Kidney epithelial cell (primary cell): ENCODE measurements around the gene TWNK. TPM values are rescaled to one million over a fixed set of nuclear protein-coding genes. Genes with fewer than 3 reads are reported as not detected.
A peak's percentile ranks its signal among the peaks of the same experiment; 100 is the strongest.

Source experiments
- DNase-seq: peaks from one replicate; pipeline ENCODE4 v3.0.0-alpha.2; 2010; ENCODE audit warnings: low read depth
- H3K27me3 ChIP-seq: 2 replicates; pipeline ENCODE4 v1.6.0; 2011; ENCODE audit warnings: low read length; ENCODE audit not compliant: control insufficient read depth, insufficient read depth
- H3K36me3 ChIP-seq: 2 replicates; pipeline ENCODE4 v1.5.1; 2011; ENCODE audit warnings: low read length; ENCODE audit not compliant: control insufficient read depth, insufficient read depth
- H3K4me3 ChIP-seq: 2 replicates; pipeline ENCODE4 v1.5.1; 2011; ENCODE audit warnings: low read depth, mild to moderate bottlenecking, control low read depth, low read length
- total RNA-seq: library from RNA; depleted of rRNA; stranded (reverse); fragments of >200 nt; gene quantifications from 2 replicates; pipeline ENCODE4 v1.2.3, GENCODE V29; 2015
- TF ChIP-seq, protein P1 (sequence below): IDR thresholded peaks from 2 replicates; pipeline ENCODE4 v1.5.1; 2011; ENCODE audit warnings: mild to moderate bottlenecking, moderate library complexity, low read length, control low read depth, inconsistent platforms; ENCODE audit not compliant: insufficient read depth, poor library complexity, severe bottlenecking

TWNK gene
- total RNA-seq, 1 donor from 2014 or later, result 14.1 TPM

DNA sequence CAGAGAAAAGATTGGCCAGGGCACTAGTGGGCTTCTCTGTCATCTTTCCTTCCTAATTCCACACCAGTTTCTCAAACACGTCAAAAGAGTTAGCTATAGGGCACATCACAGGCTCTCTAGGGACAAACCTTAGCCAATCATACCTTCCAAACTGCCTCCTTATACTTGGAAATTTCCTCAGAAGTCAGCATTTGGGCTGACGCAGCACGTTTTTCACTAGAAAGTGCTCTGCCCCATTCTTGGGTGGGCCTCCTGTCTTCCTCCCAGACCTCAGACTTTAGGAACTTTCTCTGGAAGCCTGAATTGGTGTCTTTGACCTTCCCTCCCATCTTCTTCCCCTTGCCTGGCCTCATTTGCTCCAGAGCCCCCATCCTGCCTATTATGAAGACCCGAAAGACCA, 54.8 kb downstream of the TWNK start:
- peaks cover under 1% of the 10 kb centered on the region for H3K36me3 ChIP-seq
- no peak overlapping the region for H3K4me3 ChIP-seq
- no peak for DNase-seq
- peaks cover 6% of the 10 kb centered on the region for H3K27me3 ChIP-seq
- TF ChIP-seq, protein P1, sequence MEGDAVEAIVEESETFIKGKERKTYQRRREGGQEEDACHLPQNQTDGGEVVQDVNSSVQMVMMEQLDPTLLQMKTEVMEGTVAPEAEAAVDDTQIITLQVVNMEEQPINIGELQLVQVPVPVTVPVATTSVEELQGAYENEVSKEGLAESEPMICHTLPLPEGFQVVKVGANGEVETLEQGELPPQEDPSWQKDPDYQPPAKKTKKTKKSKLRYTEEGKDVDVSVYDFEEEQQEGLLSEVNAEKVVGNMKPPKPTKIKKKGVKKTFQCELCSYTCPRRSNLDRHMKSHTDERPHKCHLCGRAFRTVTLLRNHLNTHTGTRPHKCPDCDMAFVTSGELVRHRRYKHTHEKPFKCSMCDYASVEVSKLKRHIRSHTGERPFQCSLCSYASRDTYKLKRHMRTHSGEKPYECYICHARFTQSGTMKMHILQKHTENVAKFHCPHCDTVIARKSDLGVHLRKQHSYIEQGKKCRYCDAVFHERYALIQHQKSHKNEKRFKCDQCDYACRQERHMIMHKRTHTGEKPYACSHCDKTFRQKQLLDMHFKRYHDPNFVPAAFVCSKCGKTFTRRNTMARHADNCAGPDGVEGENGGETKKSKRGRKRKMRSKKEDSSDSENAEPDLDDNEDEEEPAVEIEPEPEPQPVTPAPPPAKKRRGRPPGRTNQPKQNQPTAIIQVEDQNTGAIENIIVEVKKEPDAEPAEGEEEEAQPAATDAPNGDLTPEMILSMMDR, result no peak

DNA sequence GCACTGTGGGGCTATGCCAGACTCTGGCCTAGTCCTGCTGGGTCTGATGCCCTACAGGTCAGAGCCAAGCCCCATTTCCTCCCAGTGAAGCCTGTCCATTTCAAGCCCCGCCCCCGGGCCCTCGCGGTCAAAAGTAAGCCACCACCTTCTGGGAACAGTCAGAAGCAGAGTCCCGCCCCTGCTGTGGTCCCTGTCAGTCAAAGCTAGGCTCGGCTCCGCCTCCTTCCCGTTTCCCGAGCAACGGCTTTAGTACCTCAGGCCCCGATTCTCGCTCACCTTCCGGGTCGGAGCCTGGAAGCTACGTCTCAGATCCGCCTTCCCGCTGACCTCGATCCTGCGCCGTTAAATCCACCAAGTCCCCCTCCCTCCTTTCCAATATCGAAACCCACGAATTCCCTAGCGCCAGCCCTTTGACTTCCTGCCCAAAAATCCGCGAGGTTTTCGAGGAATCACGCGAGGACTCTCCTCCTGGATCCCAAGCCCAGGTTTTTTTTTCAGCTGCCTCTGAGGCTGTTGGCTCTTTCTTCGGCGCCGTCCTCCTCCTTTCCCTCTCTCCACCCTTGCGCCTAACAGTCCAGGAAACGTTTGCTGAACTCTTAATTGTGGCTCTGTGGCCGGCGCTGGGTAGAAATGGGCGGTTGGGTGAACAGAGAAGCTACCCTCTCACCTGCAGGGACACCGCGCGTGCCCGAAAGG, 55.5 kb downstream of the TWNK start:
- TF ChIP-seq, protein P1, result no peak
- H3K36me3 ChIP-seq, result no peaks in the 10 kb centered on the region
- DNase-seq, result peak; percentile 88
- H3K27me3 ChIP-seq, result peaks cover 13% of the 10 kb centered on the region
- peak overlapping the region; percentile 49 for H3K4me3 ChIP-seq

- peaks cover 18% of the 10 kb centered on the region for H3K27me3 ChIP-seq
- DNase-seq, result no peak
- TF ChIP-seq, protein P1, result no peak
- H3K4me3 ChIP-seq, result peak overlapping the region; percentile 49
- no peaks in the 10 kb centered on the region for H3K36me3 ChIP-seq
Measured at GRCh38 chr10:101043363-101043707, 56.0 kb downstream of the TWNK start.

Other genes starting within 250 kb of the TWNK start
- gene PAX2, start 242.0 kb upstream of the TWNK start, total RNA-seq, result 5.1 and 7.9 TPM in 2 replicates
- gene SLF2, start 74.6 kb upstream of the TWNK start, total RNA-seq, result 19.7 and 22.2 TPM in 2 replicates
- 4.7 and 7.2 TPM in 2 replicates for gene SEMA4G, start 18.0 kb upstream of the TWNK start, total RNA-seq
- gene MRPL43, start within 50 bp of the TWNK start, total RNA-seq, result 84.1 and 92.3 TPM in 2 replicates
- gene LZTS2, start 12.3 kb downstream of the TWNK start, total RNA-seq, result 118 and 125 TPM in 2 replicates
- 1.2 and 3.5 TPM in 2 replicates for gene PDZD7, start 43.6 kb downstream of the TWNK start, total RNA-seq
- gene SFXN3, start 43.7 kb downstream of the TWNK start, total RNA-seq, result 59.4 and 77.4 TPM in 2 replicates
- gene KAZALD1, start 74.4 kb downstream of the TWNK start, total RNA-seq, result 2.0 and 4.8 TPM in 2 replicates
- not detected in 2 replicates for gene TLX1, start 143.8 kb downstream of the TWNK start, total RNA-seq
- not detected in 2 replicates for gene LBX1, start 241.9 kb downstream of the TWNK start, total RNA-seq